Glomerular visceral epithelial cell (primary cell): ENCODE data around the gene LRFN4.

ENCODE experiments used
- DNase-seq: peaks from one replicate; pipeline ENCODE4 v3.0.0-alpha.2; 2016; ENCODE audit errors: extremely low spot score

The LRFN4 gene

DNA sequence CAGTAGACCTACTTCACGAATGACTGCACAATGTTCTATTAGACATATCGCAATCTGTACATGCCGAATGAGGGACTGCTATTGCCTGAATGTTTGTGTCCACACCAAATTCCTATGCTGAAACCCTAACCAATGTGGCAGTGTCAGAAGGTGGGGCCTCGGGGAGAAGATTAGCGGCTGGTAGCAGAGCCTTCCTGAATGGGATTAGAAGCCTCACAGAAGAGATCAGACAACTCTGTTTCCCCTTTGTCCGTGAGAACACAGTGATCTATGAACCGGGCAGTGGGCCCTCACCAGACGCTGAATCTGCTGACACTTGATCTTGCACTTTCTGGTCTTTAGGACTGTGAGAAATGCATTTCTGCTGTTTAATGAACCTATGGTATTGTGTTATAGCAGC lies 33.1 kb downstream of the LRFN4 start:
- peak; percentile 46 for DNase-seq

DNA sequence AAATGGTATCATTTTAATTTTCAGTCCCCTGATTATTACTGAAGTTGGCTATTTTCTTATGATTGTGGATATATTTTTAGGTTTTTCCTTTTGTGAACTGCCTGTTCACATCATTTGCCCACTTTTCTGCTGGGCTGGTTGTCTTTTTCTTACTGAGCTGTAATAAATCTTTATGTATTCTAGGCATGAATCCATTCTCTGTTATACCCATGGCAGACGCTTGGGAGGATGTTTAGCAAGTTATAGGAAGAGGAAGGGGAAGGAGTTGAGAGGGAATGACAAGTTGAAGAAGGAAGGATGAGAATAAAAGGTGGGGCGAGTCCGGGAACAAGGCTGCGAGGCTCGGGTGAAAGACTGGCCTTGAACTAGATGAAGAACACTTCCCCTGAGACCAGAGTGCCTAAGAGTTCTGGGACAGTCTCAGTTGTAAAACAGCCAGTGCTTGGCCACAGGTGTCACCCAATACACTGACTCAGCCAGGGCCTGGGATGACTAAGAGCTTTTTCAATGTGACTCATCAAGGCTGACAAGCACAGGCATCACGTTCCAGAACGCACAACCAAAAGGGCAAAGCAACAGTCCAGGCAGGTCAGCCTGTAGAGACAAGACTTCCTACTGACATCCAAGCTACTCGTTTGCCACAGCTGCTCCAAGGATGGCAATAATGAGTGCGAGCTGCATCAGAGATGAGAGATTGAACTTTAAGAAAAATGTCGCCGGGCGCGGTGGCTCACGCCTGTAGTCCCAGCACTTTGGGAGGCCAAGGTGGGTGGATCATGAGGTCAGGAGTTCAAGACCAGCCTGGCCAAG lies 35.2 kb downstream of the LRFN4 start:
- peak; percentile 88 for DNase-seq

DNA sequence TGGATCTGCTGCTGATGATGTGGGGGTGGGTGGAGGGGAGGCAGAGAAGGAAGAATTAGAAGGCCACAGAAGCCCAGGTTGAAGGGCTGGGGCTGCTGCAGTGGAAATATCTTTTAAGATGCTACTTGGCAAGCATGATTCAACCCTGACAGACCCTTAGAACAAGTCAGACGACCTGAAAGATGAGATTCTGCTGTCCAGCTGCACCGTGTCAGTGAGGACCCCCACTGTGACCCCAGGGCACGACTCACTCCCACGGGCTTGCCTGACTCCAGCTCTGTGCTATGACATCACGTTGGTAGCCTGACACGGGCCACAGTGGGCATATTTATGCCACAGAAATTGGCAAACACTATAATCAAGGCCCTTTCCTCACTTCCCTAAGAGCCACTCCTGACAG lies 36.0 kb downstream of the LRFN4 start:
- peak; percentile 18 for DNase-seq

DNA sequence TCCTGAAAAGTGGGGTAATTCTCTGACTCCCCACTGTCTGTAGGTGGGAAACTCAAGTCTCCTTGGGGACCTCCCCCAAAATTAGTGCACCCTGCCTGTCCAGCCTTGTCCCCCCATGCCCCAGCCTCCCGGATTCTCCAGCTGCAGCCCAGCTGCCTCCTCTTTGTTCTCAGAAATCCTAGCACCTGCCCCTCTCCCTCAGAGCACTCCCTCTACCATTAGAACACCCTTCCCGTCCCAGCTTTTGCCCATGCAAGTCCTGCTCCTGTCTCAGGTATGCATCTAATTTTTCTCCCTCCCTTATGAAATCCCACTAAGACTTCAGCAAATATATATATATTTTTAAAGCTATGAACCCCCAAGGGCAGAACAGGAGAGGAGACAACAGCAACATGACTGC lies 37.3 kb downstream of the LRFN4 start:
- no peak for DNase-seq

- no peak for DNase-seq
Measured at GRCh38 chr11:66901964-66902390, 45.1 kb downstream of the LRFN4 start.

- no peak for DNase-seq
Measured at GRCh38 chr11:66902486-66903177, 45.8 kb downstream of the LRFN4 start.

- peak; percentile 15 for DNase-seq
Measured at GRCh38 chr11:66904055-66904454, 47.2 kb downstream of the LRFN4 start.

DNA sequence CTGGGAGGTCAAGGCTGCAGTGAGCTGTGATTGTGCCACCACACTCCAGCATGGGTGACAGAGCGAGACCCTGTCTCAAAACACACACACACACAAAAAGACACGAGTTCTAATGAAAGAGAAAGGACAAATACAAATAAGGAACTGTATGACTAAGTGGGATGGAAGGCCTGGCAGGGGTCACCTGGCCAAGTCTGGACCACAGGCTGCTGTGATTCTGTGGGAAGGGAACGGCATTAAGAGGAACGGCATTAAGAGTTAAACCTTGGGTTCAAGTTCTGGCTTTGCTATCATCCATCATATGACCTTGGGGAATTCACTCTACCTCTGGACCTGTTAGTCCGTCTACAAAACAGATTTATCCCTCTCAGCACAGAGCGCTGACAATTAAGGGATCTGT lies 47.7 kb downstream of the LRFN4 start:
- no peak for DNase-seq

DNA sequence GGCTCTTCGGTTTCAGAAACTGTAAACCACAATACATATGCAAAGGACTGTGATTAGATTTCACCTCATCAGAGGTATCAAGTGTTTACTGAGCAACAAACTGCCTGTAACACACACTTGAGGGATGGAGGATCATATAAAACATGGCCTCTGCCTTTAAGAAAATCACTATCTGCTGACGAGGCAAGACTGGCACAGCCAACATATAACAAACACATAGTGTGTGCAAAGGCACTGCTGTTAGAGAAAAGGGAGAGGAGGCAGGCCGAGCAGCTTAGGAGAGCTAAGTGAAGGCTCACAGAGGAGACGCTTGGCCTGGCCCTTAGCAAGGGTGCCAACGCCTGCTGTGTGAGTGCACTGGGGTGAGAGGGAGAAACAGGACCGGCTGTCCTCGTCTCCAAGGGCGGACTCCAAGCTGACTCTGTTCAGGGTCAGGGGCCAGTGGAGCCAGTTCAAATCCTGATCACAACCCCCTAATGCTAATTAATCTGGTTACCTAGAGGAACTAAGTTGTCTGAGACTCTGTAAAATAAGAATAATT lies 48.2 kb downstream of the LRFN4 start:
- no peak for DNase-seq

DNA sequence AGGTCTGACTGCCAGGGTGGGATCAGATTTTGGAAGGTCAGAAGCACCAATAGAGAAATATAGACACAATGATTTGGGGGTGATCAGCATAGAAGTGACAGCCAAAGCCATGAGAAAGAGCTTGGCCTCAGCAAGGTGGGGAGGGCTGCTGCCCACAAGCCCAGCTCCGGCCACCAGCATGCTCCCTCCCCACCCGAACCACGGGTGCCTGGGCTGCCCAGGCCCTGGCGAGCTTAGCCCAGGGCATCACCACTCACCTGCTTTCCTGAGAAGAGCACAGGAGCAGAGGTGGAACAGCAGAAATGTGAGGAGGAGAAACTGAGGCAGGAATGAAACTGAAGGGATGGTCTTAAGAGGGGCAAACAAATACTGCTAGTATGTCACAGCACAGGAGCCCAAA lies 48.8 kb downstream of the LRFN4 start:
- no peak for DNase-seq

DNA sequence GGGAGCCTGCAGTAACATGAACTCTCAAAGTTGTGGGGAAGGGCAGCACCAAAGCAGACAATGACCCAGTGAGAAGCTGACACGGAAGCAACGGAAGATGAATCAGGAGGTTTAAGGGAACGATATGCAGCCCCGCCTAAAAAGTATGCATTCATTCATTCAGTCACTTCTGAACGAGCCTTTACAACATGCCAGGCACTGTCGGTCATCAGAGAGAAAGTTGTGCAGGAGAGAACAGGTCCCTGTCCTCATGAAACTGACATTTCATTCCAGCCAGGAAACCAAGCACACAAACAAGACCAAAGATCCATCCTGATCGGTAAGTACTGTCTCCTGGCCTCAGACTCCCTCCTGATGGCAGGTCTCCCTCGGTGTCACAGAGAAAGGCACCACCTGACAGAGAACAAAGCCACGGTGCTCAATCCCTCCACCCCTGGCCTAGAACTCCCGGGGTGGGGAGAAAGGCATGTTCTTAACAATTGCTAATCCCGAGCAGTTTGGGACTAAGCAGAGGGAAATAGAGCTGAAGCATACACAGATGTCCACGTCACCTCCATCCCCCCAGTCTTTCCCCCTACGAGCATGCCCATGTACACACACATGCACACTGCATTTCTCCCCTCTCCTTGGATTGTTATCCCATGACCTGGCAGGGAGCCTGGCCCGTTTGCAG lies 49.3 kb downstream of the LRFN4 start:
- no peak for DNase-seq

GRCh38 chr11:66907751-66908630 lies 51.1 kb downstream of the LRFN4 start:
- DNase-seq = no peak

DNA sequence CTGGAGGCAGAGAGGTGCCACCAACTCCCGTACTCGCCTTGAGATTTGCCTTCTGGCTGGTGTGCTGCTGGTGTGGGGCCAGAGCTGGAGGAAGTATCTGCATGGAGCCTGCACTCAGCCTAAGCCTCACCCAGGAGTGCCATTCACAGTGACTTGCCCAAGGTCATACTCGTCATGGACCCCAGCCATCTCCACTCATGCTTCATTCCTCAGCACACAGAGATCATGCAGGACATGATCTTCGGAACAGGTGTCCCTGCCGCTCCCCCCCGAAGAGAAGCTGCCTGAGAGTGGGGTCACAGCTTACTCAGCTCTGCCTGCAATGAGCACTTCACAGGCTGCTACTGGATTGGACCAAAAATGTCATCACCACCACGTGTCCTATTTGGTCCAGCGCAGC lies 52.3 kb downstream of the LRFN4 start:
- DNase-seq = no peak

DNA sequence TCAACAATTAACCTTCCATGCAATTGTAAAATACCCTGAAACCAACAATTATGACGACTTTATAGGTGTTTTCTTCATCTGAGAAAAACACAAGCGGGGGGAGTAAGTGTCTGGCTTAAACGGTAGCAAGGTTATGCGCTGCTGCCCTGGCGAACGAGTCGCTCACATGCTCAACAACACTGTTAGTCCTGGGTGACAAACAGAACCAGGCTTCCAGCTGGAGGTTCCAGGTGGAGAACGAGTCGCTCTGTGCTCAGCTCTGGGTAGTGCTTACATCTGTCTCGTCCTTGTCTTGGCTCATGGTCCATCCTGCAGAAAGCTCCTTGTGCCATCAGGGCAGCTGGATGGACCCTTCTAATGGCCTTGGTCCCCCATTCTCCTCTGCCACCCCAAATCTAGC lies 53.2 kb downstream of the LRFN4 start:
- no peak for DNase-seq
